ENCODE data around the gene MYO1H.

Gene MYO1H

DNA sequence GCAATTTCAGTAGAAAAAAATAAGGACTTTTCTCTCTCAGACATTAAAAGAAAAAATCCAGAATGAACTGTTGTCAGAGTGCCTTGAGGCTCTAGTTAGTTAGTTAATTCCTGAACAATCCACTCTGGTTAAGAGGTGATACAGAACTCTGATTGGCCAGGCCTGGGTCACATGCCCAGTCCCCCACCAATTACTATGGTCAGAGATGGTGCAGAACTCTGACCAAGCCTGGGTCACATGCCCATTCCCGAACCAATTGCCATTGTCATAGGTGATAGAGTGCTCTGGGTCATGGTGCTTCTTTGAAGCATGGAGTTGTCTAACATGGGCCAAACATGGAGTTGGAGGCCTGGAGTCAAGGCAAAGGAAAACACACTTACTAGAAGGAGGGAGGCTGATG is 11.1 kb upstream of the MYO1H start:
- FAIRE-seq = no peak

DNA sequence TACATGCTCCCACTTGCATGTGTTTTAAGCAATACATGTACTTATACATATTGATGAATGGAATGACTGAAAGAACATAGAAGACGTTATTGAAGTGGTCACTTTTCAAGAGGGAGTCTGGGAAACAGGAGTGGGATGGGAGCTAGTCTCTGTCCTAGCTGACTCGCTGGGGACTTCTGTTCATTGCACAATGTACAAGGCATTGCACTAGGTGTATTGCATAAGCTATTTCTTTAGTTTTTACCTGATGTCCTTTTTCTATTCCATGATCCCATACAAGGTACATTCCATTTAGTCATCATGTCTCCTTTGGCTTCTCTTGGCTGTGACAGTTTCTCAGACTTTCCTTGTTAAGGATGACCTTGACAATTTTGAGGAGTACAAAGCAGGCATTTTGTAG is 4.0 kb upstream of the MYO1H start:
- no peak for DNase-seq (ENCODE audit: insufficient read length, low spot score)
- FAIRE-seq = no peak

More for the DNA sequence above, 11.1 kb upstream of the MYO1H start:
- DNase-seq (ENCODE audit: insufficient read length, low spot score) = no peak

DNA sequence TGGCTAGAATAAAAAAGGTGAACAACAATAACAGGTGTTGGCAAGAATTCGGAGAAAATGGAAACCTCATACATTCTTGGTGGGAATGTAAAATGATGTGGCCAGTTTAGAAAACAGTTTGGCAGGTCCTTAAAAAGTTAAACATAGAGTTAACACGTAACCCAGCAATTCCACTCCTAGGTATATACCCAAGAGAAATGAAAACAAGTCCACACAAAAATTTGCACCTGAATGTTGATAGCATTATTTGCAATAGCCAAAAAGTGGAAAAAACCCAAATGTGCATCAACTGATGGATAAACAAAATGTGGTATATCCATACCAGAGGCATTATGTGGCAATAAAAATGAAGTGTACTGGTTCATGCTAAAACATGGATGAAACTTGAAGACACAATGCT is 2.3 kb upstream of the MYO1H start:
- FAIRE-seq (no peak), DNase-seq (ENCODE audit: insufficient read length, low spot score) (no peak)

DNA sequence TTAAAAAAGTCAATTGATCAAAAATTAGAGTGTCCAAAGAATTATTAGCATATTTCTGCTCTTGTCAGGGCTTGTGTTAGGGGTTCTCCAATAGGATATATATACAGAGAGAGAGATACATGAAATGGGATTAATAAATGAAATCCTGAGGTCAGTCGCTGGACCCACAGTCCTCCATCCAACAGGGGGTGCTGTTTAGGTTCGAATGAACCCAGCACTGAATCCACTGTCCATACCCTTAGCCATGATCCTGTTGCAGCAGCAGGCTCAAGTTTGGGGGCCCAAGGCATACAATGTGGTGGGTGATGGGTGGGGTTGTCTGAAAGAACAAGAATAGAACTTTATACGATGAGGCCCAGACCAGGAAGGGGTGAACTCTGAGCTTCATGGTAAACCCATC is 780 bp upstream of the MYO1H start:
- no peak for FAIRE-seq
- no peak for DNase-seq (ENCODE audit: insufficient read length, low spot score)

DNA sequence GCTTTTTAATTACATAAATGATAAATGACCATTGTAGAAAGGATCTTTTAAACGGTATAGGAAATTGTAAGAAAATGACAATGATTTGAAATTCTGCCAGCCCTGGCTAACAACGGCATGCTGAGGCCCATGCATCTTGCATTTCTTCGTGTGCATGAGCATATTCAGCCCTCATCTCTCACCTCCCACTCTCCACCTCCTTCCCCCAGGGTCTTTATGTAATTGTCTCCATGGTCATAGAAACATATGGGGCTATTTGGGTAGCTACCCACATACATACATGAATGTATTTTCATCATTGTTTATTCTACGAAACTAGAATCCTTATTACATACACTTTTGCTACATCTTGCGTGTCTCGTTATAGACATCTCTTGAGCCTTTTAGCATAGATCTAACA is 4.5 kb downstream of the MYO1H start:
- DNase-seq (ENCODE audit: insufficient read length, low spot score) (no peak), FAIRE-seq (no peak)

DNA sequence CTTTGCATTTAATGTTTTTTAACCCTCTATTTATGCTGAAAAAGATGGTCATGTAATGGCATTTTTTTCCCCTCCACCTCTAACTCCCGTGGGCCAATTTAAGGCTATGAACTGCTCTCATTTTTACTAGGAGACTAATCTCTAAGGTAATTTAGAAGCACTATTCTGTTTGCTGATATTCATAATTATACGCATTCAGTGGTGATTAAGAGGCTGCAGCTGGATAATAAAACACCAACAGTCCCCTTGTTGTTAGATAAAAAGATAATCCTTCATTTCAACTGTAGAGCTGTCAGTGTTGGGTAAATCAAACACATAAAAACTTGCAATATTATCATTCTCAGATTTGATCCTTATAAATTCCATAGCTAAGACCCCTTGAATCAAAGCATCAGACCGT is 8.9 kb downstream of the MYO1H start:
- no peak for FAIRE-seq
- no peak for DNase-seq (ENCODE audit: insufficient read length, low spot score)

DNA sequence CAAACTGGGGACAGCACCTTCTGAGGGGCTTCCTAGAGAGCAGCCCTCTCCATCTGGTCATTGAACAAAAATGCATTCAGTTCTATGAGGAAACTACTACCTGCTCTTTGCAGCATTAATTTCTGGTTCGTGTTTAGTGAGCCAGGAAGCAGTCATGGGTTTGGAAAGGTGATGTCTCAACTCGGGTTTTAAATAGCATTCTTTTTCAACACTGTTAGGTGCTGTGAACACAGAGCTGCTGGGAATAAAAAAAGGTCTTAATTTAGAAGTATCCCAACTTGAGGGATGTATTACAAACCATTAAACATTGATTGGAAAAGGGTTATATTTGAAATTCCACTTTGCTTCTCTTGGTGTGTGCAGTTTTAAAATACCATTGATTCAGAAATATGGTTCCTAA is 9.3 kb downstream of the MYO1H start:
- no peak for DNase-seq (ENCODE audit: insufficient read length, low spot score)
- no peak for FAIRE-seq

DNA sequence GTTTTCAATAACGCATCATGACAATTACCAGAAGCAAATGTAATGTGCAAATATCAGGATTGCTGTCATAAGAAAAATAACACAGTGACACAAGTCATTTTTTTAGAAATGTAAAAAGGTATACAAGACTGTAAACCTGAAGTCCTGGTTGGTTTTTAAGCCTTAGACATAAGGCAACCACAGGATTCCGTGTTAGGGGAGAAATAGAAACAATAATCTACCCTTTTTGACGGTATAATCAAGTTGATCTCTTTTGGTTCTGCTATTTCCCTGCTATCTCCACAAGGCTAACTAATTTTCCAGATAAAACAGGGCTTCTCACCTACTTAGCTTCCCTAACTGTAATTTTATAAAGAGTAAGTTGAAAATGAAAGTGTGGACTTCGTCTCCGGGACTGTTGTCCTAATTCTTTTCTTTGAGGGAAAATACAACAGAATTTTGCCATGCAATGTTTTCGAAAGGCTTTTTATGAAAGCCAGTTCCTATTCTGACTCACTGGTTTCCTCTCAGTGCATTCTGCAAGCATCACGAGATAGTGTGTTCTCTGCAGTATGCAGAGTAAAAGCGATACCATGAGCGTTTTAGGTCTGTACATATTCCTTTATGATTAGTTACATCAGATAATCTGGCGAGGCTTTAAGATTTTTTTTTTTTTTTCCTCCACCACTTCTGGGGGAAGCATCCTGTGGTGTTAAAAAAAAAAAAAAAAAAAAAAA is 10.6 kb downstream of the MYO1H start:
- FAIRE-seq (no peak), DNase-seq (ENCODE audit: insufficient read length, low spot score) (no peak)

DNA sequence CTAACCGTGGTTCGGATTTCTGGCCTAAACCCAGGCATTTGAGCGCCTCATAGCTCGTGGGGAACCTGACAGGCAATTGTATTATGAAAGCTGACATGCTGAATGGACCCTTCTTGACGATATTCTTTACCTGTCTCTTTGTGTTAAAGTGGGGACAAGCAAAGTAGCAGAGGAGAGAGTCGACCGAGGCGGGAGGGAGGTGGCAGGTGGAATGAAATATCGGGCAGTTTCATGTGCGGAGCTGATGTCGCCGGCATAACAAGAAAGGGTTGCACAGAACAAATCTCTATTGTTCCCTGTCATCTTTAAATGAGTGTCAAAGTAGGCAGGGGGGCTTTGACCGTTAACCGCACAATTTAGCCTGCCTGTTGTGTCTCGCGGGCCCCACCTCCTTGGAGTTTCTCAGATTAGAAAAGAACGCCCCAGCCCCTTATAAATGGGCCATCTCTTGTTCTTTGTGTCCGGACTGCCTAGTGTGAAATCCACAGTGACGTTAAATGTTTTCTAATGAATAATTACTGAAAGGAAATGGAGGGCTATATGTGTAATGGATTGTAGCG is 11.5 kb downstream of the MYO1H start:
- no peak for FAIRE-seq
- DNase-seq (ENCODE audit: insufficient read length, low spot score) = no peak

DNA sequence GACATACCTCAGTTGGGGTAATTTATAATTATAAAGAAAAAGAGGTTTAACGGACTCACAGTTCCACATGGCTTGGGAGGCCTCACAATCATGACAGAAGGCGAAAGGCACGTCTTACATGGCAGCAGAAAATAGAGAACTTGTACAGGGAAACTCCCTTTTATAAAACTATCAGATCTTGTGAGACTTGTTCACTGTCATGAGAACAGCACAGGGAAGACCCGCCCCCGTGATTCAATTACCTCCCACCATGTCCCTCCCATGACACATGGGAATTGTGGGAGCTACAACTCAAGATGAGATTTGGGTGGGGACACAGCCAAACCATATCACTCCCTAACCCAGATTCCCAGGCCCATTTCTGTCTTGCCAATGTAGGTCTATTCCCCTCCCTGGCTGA is 22.1 kb downstream of the MYO1H start:
- no peak for DNase-seq (ENCODE audit: insufficient read length, low spot score)
- FAIRE-seq = no peak

DNA sequence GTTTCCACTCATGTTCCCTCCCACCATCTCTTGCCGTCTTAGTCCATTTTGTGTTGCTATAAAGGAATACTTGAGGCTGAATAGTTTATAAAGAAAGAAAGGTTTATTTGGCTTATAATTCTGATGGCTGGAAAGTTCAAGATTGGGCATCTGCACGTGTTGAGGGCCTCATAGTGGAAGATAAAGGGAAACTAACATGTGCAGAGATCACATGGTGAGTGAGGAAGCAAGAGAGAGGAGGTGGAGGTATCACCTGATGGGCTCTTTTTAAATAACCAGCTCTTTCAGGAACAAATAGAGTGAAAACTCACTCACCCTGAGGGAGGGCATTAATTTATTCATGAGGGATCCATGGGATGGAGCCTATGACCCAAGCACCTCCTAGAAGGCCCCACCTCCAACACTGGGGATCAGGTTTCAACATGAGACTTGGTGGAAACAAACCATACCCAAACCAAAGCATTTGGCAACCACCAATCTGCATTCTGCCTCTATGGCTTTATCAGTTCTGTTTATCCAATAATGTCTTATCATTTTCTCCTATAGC is 29.5 kb downstream of the MYO1H start:
- no peak for FAIRE-seq
- no peak for DNase-seq (ENCODE audit: insufficient read length, low spot score)

DNA sequence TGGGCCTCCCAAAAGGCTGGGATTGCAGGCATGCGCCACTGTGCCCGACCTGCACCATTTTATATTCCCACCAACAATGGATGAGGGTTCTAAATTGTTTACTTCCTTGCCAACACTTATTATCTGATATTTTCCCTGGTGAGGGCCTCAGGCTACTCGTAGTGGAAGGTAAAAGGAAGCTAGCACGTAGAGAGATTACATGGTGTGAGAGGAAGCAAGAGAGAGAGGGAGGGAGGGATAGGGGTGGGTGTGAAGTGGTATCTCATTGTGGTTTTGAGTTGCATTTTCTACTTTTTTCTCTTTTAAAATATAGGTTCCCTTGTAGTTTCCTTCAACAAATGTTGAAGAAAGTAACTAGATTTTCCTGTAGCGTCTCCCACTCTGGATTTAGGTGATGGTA is 30.9 kb downstream of the MYO1H start:
- FAIRE-seq (no peak), DNase-seq (ENCODE audit: insufficient read length, low spot score) (no peak)

DNA sequence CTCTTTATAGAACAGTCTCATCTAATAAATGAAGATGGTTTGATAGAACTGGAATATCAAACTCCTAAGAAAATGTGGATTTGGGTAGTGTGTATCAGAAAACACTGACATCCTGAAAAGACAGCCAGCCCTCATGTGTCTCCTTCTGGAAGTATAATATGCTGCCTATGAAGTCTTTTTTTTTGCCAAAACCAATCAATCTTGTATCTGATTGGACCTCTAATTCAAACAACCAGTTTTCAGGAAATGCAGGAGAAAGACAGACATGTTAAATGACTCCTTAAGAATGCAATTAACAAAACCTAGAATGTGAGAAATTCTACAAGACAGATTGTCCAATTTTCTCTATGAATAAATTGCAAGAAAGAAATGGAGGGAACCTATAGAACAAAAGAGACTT is 34.3 kb downstream of the MYO1H start:
- no peak for DNase-seq (ENCODE audit: insufficient read length, low spot score)

DNA sequence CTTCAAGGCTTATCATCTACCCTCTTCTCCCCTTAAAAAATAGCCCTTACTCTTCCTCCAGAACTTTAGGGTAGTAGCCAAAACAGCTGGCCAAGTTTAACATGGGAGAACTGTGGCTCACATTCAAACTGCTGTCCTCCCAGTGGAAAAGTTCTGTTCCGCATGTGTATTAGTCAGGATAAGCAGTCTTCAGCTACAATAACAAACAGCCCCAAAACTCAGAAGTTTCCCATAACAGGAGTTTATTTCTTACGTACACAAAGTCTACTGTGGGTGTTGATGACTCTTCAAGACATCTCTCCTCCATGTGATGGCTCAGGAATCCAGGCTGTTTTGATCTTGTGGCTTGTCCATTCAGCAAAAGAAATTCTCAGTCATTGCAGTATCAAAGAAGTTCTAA is 35.5 kb downstream of the MYO1H start:
- no peak for FAIRE-seq
- no peak for DNase-seq (ENCODE audit: insufficient read length, low spot score)

More for the DNA sequence above, 34.3 kb downstream of the MYO1H start:
- no peak for FAIRE-seq

DNA sequence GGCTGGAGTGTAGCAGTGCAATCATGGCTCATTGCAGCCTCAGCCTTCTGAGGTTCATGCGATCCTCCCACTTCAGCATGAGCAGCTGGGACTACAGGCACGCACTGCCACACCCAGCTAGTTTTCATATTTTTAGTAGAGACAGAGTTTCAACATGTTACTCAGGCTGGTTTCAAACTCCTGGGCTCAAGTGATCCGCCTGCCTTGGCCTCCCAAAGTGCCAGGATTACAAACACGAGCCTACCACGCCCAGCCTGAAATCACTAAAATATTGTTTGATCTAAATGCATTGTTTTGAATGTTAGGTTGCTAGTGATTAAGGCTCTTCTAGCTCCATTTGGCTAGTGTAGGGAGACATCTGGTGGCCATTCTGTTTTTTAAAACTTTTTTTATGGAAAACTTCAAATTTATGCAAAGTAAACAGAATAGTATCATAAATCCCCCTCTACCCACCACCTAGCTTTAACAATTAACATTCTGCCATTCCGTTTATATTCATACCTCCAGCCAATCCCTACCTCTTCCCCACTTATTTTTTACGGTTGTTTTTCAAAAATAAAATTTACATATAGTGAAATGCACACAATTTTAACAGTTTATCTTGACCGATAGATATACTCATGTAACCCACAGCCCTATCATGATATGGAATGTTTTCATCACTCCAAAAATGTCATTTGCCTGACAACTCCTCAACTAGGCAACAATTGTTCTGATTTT is 37.8 kb downstream of the MYO1H start:
- FAIRE-seq (no peak), DNase-seq (ENCODE audit: insufficient read length, low spot score) (peak; percentile 53)

DNA sequence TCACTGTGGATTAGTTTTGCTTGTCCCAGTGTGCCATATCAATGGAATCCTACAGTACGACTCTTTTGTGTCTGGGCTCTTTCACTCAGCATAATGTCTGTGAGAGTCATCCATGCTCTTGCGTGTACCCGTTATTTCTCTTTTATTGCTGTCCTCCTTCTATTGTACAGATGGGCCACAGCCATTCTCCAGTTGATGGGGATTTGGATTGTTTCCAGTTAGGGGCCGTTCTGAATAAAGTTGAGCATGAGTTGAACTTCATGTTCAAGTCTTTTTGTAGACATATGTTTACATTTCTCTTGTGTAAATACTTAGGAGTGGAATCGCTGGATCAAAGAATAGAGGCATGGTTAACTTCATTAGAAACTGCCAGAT is 38.3 kb downstream of the MYO1H start:
- DNase-seq (ENCODE audit: insufficient read length, low spot score) (no peak), FAIRE-seq (no peak)

DNA sequence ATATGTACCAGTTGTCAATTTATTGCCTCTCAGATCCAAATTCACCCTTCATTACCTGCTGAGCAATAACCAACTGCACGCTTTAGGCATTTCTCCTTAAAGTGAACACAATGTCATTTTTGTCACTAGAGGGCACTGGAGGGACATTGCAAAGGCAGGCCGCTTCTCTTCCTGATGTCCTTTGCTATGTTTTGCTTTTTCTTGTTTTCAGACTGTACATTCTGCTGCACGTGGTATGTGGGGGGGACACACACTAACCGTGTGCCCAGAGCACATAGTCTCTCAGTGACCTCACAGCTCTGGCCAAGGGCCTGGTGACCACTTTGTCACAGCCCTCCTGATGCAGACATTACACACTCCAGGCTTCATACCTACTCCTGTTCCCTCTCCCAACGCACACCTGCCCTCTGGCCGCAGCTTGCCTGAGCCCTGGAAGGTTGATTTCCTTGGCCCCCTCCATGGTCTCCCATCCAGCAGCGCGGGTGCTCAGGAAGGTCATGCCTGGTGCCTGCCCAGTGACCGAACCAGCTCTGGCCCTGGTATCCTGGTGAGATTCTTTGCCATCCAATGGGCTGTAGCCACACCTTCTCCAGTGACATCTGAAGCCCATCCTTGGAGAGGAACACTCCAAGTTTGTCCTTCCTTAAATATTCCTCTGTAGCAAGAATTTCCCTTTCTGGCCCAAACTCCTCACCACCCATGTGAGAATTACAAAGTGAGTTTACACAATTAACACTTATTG is 39.9 kb downstream of the MYO1H start:
- FAIRE-seq (no peak), DNase-seq (ENCODE audit: insufficient read length, low spot score) (peak; percentile 22)

DNA sequence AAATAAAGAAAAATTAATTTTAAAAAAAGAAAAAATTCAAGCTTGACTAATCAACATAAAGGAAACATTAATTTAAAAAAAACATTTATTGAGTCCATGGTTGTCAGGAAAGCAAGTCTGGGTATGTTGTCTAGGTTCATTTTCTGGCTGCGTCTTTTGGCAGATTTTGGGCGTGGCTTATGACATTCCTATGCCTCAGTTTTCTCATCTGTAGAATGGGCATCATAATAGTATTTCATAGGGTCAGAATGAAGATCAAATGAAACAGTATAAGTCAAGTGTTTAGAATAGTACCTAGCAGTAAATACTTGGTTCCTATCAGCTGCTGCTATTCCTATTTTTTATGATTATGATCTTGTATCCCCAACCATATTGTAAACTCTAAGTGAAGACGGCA is 40.5 kb downstream of the MYO1H start:
- no peak for FAIRE-seq
- no peak for DNase-seq (ENCODE audit: insufficient read length, low spot score)

DNA sequence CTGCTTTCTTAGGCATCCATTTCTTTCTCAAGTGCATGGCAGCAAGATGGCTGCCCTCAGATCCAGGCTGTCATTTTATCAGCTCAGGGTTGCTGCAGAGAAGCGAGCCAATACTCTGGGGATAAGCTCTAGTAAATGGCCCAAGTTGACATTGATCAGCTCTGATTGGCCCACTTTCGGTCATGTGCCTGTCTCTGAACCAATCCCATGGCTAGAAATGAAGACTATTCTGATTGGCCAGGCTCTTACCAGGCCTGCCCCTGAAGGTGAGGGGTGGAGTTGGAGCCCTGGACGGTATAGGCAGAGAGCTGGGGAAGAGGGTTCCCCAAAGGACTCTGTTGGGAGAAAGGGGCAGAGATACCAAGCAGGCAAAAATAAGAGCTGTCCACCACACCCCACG is 41.4 kb downstream of the MYO1H start:
- FAIRE-seq (no peak), DNase-seq (ENCODE audit: insufficient read length, low spot score) (no peak)

DNA sequence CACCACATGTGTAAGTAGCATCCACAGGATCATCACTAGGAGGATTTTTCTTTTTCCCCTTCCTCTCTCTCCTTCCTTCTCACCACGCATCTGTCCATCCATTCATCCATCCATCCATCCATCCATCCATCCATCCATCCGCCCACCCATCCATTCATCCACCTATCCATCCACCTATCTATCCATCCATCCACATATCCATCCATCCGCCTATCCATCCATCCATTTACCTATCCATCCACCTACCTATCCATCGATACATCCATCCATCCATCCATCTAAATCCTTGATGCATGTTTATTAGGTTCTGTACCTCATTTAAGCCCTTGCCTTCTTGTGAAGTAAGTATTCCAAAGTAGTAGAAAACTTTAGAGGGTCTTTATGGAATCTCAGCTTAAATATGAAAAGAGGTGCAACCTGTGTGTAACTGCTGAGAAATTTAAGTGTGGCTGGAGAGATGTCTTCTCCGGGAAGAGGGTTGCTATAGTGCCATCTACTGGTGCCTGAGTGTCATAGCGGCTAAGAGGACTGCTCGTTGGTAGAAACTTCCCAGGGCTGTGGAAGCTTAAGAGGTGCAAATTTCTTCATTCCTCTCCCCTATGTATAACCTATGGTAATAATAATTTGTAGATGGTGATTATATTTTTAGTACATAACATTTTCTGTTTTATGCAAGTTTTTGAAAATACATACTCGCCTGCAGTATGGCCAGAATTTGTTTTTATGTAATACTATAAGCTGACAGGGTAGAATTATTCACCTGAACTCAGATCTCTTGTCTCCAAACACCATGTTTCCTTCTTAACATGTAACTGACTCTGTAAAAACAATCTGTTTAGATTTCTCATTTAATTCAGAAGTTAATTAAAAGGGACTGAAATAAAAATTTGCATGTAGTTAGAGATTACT is 46.0 kb downstream of the MYO1H start:
- DNase-seq (ENCODE audit: insufficient read length, low spot score) (peak; percentile 83), FAIRE-seq (peak; percentile 4)
